COLO829 (cell line): ENCODE results near the gene ATP7B.
"Not testable (repeated sequence)": the region's sequence is repeated elsewhere in the genome, so short reads cannot be mapped to it uniquely, and the experiment has no call there.

Experiments
- DNase-seq: peaks from one replicate; pipeline ENCODE4 v3.0.0; 2012; ENCODE audit warnings: low spot score

The ATP7B gene

DNA sequence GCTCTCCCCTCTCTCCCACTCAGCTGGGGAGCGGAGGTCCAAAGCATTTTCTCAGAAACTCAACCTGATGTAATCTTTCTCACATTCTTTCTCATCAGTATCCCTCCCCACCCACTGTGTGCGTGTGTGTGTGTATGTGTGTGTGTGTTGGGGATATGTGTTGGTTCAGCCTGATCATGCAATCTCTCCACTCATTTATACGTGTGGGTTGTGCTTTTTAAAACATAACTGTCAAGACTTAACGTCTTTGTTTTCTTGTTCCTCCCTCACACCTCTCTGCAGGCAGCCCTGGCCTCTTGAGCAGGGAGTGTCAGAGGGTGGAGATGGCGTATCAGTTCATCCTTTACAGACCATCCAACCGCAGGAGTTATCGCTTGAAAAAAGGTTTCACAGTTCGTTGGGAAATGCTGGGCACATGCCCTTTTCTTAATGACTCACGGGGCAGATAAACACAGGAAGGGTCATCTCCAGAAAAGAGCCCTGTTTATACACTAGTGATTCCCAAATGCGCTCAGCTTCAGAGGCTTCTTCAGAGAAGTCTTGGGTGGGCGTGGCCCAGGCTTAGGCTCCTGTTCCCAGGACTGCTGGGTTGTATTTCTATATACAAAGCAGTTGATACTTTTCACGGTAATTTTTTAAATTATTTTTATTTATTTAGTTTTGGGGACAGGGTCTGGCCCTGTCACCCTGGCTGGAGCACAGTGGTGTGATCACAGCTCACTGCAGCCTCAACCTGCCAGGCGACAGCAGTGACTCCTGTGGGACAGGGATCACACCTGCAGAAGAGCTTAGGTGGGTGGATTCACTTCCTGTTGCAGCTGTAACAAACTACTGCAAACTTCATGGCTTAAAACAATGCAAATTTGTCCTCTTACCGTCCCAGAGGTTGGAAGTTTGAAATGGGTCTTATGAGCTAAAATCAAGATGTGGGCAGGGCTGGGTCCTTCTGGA, 89.2 kb downstream of the ATP7B start:
- DNase-seq, result peak; percentile 91

DNA sequence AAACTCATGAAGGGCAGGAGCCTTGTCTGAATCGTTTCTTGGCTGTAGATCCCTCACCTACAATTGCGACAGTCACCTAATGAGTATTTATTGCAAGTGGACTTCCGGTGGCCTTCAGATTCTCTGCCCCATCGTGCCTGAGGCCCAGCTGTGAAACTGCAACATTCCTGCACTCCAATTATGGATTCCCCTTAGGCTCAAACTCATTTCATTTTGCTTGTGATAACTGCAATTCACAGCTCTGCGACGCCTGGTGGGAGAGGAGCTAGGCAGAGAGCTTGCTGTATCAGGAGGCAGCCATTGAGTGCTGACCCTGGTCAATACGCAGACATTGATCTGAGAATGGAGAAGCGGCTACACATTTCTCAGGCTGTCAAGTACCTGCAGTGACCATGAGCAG, 90.5 kb downstream of the ATP7B start:
- no peak for DNase-seq

DNA sequence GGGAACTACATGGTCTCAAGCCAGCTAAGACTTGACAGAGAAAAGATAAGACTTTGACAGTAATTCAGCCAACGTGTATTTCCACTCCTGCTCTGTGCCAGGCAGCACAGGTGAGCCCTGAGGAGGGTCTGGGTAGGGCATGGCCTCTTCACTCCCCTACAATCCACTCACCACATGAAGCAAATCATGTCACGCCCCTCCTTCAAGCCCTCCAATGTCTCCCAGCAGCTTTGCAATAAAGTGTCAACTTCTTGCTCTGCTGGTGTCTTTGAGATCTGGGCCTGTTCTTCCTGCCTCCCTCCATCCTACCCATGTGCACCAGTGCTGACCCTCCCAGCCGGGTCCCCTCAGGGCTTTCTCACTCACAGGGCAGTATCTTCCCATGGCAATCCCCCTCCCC, 91.0 kb downstream of the ATP7B start:
- DNase-seq, result no peak

DNA sequence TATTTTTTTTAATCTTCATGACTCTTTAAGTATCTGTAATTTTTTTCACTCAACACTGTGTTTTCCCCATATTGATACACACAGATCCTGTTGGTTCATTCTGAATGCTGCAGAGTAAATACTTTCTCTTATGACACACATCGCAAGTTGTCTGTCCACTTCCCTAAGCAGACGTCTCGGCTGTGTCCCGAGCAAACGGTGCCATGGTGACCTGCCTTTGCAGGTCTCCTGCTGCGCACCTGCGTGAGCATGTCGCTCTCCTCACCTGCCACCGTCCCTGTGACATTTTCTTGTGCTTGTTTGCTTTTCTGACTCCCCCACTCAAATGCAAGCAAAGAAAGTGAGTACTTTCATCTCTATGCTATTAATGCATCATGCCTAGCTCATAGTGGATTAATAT, 91.7 kb downstream of the ATP7B start:
- no peak for DNase-seq

DNA sequence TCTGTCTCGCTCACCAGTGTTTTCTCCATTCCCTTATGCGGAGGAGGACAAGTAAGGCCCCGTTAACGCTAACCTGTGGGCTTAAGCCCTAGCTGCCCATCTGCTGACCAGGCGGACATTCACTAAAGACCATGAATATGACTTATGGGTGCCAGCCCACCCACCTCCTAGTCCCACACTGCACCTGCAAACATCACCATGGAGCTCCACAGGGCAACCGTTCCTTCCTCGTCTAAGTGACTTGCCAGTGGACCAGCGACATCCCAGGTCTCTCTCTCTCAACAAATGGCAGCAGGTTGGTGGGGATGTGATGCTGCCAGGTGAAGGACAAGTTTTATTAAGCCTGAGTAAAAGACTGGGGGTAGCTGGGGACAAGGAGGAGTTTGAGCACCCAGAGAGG, 94.3 kb downstream of the ATP7B start:
- DNase-seq, result no peak

DNA sequence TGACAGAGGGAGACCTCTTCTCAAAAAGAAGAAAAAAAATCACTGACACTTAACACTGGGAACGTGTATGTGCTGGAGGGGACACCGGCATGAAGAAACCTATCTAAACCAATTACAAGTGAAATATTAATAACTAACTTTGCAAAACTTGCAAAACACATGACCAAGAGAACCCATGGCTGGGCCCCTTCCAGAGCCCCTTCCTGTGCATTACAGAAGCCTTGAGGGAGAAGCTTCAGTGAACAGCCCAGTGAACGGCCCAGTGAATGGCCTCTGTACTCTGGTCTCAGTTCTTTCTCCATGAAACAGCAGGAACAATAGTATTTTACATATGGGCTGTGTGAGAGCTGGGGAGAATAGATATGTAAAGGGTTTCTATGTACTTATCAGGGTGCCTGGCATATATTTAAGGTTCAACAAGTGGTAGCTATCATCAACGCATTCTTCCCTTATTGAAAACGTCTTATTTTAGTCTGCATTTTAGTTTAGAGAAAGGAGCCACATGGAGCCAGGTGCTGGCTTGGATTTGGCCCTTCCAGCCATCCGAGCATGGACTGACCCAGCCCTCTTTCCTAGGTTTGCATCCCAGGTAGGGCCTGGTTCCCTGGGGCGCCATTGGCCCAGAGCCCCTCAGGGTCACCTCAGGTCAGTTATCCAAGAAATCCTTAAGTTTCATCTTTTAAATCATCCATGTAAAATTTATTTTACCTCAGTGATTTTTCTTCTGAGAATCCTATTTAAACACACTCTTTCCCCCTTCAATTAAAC, 95.0 kb downstream of the ATP7B start:
- no peak for DNase-seq

DNA sequence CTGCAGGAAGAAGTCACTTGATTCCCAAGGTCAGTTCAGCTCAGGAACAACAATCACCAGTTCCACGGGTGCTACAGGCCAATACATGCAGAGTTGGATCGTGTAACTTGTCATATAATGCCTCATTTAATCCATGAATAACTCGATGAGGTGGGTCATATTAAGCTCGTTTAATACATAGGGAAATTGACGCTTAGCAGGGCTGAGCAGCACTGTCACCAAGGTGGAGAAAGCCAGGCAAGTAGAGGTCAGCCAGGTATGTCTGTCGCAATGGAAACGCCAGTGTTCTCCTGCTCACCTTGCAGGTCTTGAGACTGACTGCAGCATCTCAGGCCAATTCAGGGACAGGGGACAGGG, 97.1 kb downstream of the ATP7B start:
- DNase-seq, result no peak

DNA sequence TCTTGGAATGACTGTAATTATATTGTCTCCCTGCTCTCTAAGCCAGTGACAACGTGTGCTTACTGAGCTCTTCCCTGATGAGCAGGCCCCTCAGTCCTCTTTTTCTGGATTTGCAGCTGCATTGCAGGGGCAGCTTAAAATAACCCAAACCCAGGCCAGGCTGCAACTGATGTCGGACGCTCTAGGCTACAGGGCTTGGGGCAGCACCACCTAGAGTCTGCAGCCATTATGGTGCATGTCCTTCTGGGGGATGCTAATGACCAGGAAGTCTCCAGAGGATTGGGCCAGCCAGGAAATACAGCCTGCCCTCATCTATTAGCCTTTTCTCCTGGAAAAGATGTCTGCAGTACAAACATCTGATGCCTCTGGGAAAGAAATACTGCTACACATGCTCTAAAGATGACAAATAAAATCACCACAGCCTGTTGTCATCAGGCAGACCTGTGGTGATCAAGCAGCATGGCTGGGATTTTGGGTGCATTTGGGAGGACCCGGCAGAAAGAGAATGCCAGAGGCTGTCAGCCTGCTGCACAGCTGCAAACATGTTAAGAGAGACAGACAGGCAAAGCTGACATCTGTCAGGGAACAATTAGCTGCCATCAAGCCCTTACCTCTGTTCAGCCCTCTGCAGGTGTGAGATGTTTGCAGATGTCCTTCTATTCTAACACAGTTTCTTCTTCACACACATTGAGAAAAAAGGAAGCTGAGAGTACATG, 97.7 kb downstream of the ATP7B start:
- peak; percentile 18 for DNase-seq

DNA sequence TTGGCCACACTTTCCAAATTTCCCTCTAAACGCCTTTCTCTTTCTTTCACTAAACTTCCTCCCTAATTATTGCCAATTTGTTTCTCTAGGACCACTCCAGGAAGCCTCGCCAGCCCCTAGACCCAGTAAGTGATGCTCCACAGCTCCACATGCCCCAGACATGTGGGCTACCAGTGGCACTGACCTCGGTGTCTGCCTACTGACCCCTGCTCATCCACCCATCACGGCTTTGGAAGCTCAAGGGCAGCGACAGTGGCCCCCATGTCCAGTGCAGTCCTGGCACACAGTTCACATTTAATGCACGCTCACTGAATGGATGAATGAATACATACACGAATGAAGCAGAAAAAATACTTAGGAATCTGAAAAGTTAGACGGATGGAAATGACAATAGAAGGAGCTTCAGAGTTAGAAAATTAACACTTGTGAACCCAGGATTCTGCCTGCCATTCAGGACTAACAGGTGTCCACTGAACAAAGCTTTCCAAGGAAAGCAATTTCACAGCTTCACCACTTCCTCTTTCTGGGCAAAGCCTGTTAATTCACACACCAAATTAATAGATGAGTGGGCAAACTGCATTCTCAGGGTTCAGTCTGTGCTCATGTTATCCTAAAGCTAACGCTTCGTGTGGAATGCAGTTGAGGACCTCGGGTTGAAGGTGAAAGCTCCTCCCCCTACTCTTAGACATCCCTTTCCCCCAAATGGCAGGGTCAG, 98.6 kb downstream of the ATP7B start:
- no peak for DNase-seq

DNA sequence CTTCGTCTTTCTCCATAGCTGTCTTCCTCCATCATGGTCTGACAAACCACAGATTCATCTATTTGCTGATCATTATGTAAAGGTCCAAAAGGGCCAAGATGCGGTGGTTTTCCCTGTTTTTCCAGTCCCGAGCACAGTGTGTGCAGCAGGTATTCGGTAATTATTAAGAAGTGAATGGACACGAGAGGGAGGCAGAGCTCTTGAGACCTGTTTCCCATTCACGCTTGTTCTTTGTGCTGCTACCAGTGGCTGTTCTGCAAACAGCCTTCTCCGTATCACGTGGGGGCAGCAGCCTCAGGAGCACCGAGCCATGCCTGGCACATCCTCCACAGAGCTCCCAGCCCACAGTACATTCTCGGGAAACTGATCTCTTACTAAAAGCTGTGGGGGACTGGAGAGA, 99.2 kb downstream of the ATP7B start:
- DNase-seq, result peak; percentile 35

DNA sequence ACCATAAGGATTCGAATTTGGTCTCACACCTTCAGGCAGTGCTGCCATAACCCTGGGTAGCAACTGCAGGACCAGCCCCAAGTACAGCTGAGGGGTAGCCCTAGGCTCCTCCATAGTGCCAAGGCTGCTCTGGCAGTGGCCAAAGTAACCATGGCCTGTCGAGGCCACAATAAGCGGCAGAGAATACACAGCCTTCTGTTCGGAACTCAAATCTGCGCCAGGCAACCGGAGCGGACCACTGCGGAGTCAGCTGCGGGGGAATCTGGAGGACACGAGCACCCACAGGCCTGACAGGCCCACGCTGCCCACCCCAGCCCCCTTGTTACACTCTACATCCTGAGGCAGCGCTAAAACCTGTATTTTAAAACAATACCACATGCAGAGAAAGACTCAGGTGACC, 100.7 kb downstream of the ATP7B start:
- DNase-seq, result no peak

DNA sequence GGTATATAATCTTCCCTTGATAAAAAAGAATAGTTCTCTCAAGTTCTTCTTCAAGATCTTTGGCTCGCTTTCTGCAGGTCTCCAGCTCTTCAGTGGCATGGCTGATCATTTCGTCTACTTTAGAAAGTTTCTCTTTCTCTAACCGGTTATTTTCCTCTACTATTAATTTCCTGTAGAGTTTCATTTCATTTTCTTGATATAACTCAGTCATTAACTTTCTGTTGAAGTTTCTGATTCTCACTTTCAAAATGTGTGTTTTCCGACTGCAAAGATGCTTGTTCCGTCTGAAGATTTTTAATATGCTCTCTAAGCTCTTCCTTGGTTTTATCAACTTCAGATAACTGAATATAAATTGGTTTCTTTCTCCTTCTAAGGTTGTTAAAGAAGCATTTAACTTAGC, 102.0 kb downstream of the ATP7B start:
- DNase-seq, result not testable (repeated sequence)

DNA sequence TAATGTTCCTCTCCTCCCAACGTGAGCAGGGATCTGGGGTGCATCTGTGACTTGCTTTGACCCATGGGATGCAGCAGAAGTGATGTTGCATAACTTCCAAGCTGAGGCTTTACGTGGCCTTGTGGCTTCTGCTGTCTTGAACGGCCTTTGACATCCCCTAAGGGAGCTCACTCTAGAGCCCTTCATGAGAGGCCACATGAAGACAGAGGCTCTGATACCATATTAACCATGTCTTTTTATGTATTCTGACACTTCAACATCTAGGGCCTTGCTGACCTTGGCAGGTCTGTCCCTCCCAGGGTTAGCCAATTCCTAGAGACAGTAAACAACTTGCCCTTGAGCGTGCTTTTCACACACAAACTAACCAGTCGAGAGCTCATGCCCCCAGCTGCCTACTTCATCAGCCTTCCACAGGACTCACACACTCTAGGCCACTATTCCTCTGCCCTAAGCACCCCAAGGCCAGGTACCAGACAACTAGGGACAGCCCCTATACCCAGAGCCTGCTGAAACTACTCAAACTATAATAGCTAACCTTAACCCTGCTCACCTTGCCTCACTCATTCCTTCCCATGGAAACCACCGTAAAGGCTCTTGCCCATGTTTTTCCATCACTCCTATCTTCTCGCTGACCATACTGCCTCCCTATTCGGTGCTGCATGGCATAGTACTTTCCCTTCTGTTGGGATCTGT, 104.1 kb downstream of the ATP7B start:
- no peak for DNase-seq

DNA sequence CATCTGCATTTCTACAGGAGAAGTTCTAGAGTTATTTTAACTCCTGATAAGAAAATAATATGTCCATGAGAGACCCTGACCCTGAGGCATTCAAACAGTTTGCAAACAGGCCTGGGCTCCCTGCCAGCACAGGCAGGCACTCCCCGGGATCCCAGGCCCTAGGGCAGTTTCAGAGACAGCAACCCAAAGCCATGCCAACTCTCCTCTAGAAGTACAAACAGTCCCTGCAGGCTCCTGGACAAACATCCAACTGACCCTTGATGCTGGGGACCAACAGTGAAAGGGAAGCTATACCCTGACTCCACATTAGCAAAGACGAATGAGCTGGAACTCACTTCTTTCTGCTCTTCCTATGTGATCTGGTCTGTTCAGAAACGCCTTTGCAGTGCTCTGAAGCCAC, 104.7 kb downstream of the ATP7B start:
- DNase-seq, result no peak

DNA sequence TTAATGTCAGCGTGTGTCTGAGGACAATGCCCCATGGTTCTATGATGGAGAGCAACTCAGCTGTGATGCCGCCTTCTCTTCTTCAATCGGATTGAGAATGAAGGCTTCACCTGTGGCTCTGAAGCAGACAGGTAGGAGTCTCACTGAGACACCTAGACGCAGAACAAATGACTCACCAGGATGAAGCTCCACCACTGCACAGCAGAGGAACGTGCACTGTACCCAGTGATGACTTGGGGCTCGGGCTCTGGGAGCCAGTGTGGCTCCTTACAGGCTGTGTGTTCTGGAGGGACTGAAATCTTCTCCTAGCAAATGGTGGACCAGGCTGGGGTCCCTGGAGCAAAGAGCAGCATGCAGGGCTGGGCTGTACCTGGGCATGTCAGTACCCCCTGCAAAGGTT, 105.5 kb downstream of the ATP7B start:
- DNase-seq, result no peak

DNA sequence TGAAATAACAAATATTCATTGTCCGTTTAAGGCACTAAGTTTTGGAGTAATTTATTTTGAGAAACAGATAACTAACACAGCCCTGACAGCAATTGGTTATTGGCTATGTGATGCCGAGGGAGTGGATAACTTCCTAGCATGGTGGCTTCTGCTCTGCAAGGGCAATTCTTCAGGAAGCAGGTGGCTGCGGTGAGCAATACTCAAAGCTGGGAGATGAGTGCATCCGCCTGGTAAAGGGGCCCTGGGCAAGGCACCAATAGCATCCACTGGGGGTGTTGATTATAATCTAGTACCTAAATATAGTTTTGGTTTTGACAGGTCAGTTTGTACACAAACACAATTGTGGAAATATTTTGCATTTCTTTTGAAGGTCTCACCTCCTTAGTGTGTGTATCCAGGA, 108.5 kb downstream of the ATP7B start:
- no peak for DNase-seq

DNA sequence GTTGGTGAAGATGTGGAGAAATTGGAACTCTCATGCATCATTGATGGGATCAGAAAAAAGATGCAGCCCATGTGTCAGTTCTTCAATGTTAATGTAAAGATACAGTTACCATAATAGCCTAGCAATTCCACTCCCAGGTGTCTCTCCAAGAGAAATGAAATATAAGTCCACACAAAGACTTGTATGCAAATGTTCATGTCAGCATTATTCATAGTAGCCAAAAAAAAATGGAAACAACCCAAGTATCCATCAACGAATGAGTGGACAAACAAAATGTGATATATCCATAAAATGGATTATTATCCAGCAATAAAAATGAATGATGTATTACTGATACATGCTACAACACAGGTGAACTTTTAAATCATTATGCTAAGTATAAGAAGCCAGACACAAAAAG, 110.8 kb downstream of the ATP7B start:
- DNase-seq, result no peak

DNA sequence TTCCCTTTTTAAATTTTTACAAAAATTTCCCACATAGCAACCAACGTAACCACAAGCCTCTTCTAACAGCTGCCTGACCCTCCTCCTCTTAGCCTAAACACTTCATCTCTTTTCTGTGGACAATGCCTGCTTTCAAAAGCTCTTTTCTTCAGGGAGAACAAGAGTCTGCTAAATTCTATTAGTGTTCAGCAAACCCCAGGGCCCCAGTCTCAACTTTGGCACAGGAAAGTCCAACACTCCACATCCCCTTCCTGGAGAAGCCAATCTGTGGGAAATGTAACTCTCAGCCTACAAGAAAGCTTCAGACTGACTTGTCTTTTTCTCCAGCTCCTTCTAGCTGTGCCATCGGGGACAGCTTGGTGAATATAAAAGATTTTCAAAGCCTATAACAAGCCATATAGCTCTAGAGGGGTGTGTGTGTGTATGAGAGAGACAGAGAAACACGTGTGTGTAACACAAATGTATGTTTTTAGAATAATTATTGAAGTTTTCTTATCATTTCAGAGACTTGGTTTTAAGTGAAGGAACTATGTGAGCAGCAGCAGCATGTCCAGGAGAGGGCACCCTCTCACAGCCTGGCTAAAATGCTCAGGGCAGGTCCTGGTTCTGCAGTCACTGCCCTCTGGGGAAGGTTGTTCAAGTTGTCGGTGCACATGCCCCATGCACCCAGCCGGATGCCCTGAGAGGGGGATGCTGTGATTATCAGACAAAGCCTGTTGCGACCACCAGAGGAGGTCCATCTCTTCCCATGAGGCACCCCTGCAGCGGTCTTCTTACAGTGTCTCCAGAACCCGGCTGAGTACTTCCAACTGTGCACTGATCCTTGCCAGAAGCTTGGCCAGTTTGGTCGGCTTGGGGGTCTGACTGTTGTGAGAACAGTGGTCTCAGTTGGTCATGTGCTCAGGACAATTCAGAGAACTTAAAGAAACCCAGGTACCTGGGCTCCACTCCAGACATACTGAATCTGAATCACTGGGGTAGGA, 115.1 kb downstream of the ATP7B start:
- DNase-seq, result peak; percentile 75

DNA sequence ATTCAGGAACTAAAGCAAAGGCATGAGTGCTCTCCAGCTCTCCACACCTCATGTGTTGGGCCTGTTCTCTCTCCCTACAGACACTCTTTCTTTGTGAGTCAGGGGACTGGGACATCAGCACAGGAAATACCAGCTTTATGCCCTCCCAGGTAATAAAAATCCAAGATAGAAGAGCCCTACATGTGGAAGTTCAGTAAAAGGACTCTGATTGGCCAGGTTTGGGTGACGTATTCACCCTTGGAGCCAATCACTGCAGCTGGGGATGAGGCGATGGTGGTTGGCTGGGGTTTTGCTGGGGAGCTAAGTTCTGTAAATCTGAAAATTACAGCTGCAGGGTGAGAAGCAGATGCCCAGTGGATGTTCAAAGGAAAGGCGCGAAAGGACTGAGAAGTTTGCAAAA, 117.0 kb downstream of the ATP7B start:
- DNase-seq, result no peak

DNA sequence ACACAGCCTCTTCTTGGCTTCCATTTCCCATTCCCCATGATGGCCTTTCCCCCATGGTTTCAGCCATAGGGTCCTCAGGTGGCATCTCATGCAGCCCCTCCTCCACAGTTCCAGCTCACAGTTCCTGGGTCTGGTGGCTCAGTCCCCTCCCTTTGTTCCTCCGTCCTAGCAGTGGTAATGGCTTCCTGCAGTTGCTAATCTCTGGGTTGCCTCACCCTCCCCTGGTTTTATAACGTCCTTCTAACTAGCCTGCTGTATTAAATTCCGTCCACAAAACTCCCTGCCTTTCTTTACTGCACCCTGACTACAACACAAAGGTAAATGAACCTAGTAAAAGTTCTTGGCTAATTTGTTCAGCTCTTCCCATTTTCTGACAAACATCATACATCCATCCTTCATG, 118.6 kb downstream of the ATP7B start:
- DNase-seq, result no peak
